T-helper 2 cell treated with Interferon-gamma antibody and Interleukin-4, amounts not matched to agents 100 ng/mL and 5 ng/mL, for 36 hours (primary cell): ENCODE results near the gene RSBN1L. TPM values are rescaled to one million over a fixed set of nuclear protein-coding genes. Genes with fewer than 3 reads are reported as not detected.

Experiments
- intact Hi-C: fragments of 100-400 bp; cut with micrococcal nuclease; formaldehyde crosslinking; loops from one replicate; pipeline ENCODE4 v1.15.1; 2023
- total RNA-seq: library from RNA; stranded (reverse); gene quantifications from 2 replicates; pipeline ENCODE4 v1.2.3, GENCODE V29; 2022

Gene RSBN1L
- total RNA-seq, 1 donor from 2014 or later, result 30.8 TPM

GRCh38 chr7:77799078-77799964 is 103.1 kb downstream of the RSBN1L start:
- intact Hi-C loops, result loop anchor here (2.0 to 5.0 kb wide), 4 partner anchors 41 to 449 kb away; no protein-coding TSS in a partner anchor

GRCh38 chr7:77800158-77800557 is 103.9 kb downstream of the RSBN1L start:
- intact Hi-C loops, result no loop called here

- intact Hi-C loops, result no loop called here
Measured at GRCh38 chr7:77800730-77801129, 104.5 kb downstream of the RSBN1L start.

GRCh38 chr7:77802557-77803405 is 106.5 kb downstream of the RSBN1L start:
- intact Hi-C loops, result no loop called here

GRCh38 chr7:77806425-77806824 is 110.2 kb downstream of the RSBN1L start:
- intact Hi-C loops, result no loop called here

GRCh38 chr7:77808517-77808916 is 112.3 kb downstream of the RSBN1L start:
- intact Hi-C loops, result no loop called here

- intact Hi-C loops, result no loop called here
Measured at GRCh38 chr7:77811516-77812289, 115.4 kb downstream of the RSBN1L start.

GRCh38 chr7:77812290-77812685 is 116.0 kb downstream of the RSBN1L start:
- intact Hi-C loops, result no loop called here

- intact Hi-C loops, result no loop called here
Measured at GRCh38 chr7:77813180-77813579, 116.9 kb downstream of the RSBN1L start.

- intact Hi-C loops, result no loop called here
Measured at GRCh38 chr7:77819021-77819420, 122.8 kb downstream of the RSBN1L start.

- intact Hi-C loops, result no loop called here
Measured at GRCh38 chr7:77820967-77821366, 124.7 kb downstream of the RSBN1L start.

- intact Hi-C loops, result no loop called here
Measured at GRCh38 chr7:77822269-77822668, 126.0 kb downstream of the RSBN1L start.

- intact Hi-C loops, result no loop called here
Measured at GRCh38 chr7:77823787-77824186, 127.5 kb downstream of the RSBN1L start.

- intact Hi-C loops, result no loop called here
Measured at GRCh38 chr7:77824636-77825035, 128.4 kb downstream of the RSBN1L start.

GRCh38 chr7:77825131-77825530 is 128.9 kb downstream of the RSBN1L start:
- intact Hi-C loops, result no loop called here

GRCh38 chr7:77826300-77826699 is 130.0 kb downstream of the RSBN1L start:
- intact Hi-C loops, result no loop called here

GRCh38 chr7:77827999-77828398 is 131.7 kb downstream of the RSBN1L start:
- intact Hi-C loops, result no loop called here

GRCh38 chr7:77830649-77831355 is 134.5 kb downstream of the RSBN1L start:
- intact Hi-C loops, result no loop called here

GRCh38 chr7:77831481-77831880 is 135.2 kb downstream of the RSBN1L start:
- intact Hi-C loops, result no loop called here

- intact Hi-C loops, result no loop called here
Measured at GRCh38 chr7:77831953-77832352, 135.7 kb downstream of the RSBN1L start.
